Activated CD8-positive, alpha-beta T cell treated with anti-CD3 and anti-CD28 coated beads for 36 hours (primary cell): ENCODE results near the gene TNKS1BP1. TPM values are rescaled to one million over a fixed set of nuclear protein-coding genes. Genes with fewer than 3 reads are reported as not detected.

ENCODE experiments used
- ATAC-seq: fragments of 200-7000 bp; cut with Tn5 transposase; one replicate; pipeline ENCODE4 v1.10.0; 2021; ENCODE audit warnings: mild to moderate bottlenecking, moderate library complexity
- CTCF ChIA-PET: fragments of 350-600 bp; sonication (Branson Sonifier 250); formaldehyde crosslinking; loops from one replicate; lab custom pipeline; 2021; ENCODE audit warnings: antibody characterized with exemption; lab: Charles Lee
- POLR2A ChIA-PET: fragments of 350-600 bp; sonication (Branson Sonifier 250); formaldehyde crosslinking; loops from one replicate; lab custom pipeline; 2021; ENCODE audit warnings: antibody characterized with exemption; lab: Charles Lee
- DNase-seq: peaks from one replicate; pipeline ENCODE4 v3.0.0-alpha.2; 2020
- H3K27ac Mint-ChIP-seq: one replicate; pipeline ENCODE4 v1.8.0; 2021; ENCODE audit warnings: mild to moderate bottlenecking, mixed read lengths
- H3K27me3 Mint-ChIP-seq: one replicate; pipeline ENCODE4 v1.8.0; 2021; ENCODE audit warnings: mixed read lengths
- H3K36me3 Mint-ChIP-seq: one replicate; pipeline ENCODE4 v1.8.0; 2021; ENCODE audit warnings: low read depth, mixed read lengths
- H3K4me1 Mint-ChIP-seq: one replicate; pipeline ENCODE4 v1.8.0; 2021; ENCODE audit warnings: low read depth, mixed read lengths
- H3K4me3 Mint-ChIP-seq: one replicate; pipeline ENCODE4 v1.8.0; 2021; ENCODE audit warnings: mild to moderate bottlenecking, moderate library complexity, mixed read lengths
- H3K9me3 Mint-ChIP-seq: one replicate; pipeline ENCODE4 v1.8.0; 2021; ENCODE audit warnings: mixed read lengths
- intact Hi-C: fragments of 100-400 bp; cut with micrococcal nuclease; formaldehyde crosslinking; loops from one replicate; pipeline ENCODE4 v1.10.0; 2022
- total RNA-seq, 2 experiments: library from RNA; stranded (reverse); gene quantifications; one replicate each; pipeline ENCODE4 v1.2.3, GENCODE V29; 2021
- TF ChIP-seq, protein P1 (sequence below): fragments of 200-600 bp; IDR thresholded peaks from one replicate; pipeline ENCODE4 v1.8.0; 2022; ENCODE audit warnings: antibody characterized with exemption, mild to moderate bottlenecking

Gene TNKS1BP1
- total RNA-seq, 2 experiments from 2014 or later = 18.4 to 23.2 TPM

DNA sequence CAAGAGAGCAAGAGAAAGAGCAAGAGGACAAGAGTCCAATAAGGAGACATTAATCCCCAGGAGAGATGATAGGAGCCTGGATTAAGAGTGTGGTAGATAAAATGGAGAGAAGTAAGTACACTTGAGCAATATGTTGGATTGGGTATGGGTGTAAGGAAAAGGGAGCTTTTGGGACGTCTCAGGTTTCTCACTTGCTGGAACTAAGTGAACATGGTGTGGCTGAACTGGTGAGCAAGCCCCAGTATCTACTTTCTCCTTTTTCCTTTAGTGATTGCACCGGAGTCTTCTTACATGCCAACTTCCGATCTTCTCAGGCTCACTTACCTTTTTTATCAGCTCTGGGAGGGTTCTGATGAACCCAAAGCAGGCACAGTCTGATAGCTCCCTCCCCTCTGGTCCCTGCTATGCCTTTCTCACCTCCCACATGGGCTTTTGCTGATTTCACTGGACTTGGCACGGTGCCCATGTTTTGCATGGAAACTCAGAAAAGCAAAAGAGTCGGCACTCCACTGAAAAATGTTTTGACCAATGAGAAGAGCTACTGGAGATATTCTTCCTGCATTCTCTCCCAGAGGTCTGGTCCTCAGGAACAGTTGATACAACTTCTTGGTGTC lies 73.2 kb downstream of the TNKS1BP1 start:
- no peaks in the 10 kb centered on the region for H3K4me1 Mint-ChIP-seq
- peaks cover 3% of the 10 kb centered on the region for H3K9me3 Mint-ChIP-seq
- ATAC-seq (no peak), DNase-seq (no peak)
- H3K36me3 Mint-ChIP-seq = no peaks in the 10 kb centered on the region
- H3K27me3 Mint-ChIP-seq = peaks cover 32% of the 10 kb centered on the region
- POLR2A ChIA-PET = no interaction called here
- CTCF ChIA-PET = interaction anchor here (1.2 to 4.0 kb wide), 5 partner anchors 12 to 410 kb away, joined by 3 to 39 read pairs (median 12); no protein-coding TSS in a partner anchor
- intact Hi-C loops = no loop called here
- TF ChIP-seq, protein P1, sequence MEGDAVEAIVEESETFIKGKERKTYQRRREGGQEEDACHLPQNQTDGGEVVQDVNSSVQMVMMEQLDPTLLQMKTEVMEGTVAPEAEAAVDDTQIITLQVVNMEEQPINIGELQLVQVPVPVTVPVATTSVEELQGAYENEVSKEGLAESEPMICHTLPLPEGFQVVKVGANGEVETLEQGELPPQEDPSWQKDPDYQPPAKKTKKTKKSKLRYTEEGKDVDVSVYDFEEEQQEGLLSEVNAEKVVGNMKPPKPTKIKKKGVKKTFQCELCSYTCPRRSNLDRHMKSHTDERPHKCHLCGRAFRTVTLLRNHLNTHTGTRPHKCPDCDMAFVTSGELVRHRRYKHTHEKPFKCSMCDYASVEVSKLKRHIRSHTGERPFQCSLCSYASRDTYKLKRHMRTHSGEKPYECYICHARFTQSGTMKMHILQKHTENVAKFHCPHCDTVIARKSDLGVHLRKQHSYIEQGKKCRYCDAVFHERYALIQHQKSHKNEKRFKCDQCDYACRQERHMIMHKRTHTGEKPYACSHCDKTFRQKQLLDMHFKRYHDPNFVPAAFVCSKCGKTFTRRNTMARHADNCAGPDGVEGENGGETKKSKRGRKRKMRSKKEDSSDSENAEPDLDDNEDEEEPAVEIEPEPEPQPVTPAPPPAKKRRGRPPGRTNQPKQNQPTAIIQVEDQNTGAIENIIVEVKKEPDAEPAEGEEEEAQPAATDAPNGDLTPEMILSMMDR = no peak
- H3K4me3 Mint-ChIP-seq = no peak overlapping the region
- no peak overlapping the region for H3K27ac Mint-ChIP-seq

DNA sequence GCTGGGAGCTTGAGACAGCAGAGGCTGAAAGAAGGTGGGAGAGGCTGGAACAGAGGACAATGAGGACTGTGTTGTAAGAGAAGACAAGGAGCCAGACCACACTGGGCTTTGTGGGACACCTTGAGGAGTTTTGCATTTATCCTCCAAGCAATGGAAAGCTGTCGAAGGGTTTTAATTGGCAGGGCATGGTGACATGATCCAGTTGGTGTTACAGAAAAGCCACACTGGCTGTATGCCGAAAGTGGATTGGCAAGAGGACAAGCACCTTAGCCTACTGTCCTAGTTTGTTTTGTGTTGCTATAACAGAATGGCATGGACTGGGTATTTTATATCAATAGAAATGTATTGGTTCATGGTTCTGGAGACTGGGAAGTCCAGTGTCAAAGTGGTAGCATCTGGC lies 73.7 kb downstream of the TNKS1BP1 start:
- TF ChIP-seq, protein P1 = no peak
- intact Hi-C loops = no loop called here
- ATAC-seq = no peak
- H3K27ac Mint-ChIP-seq = no peak overlapping the region
- no peaks in the 10 kb centered on the region for H3K4me1 Mint-ChIP-seq
- no peak for DNase-seq
- CTCF ChIA-PET = interaction anchor here (1.1 to 4.0 kb wide), 11 partner anchors 12 to 409 kb away, joined by 3 to 73 read pairs (median 10); no protein-coding TSS in a partner anchor
- no peaks in the 10 kb centered on the region for H3K36me3 Mint-ChIP-seq
- POLR2A ChIA-PET = no interaction called here
- H3K9me3 Mint-ChIP-seq = peaks cover 3% of the 10 kb centered on the region
- peaks cover 31% of the 10 kb centered on the region for H3K27me3 Mint-ChIP-seq
- H3K4me3 Mint-ChIP-seq = no peak overlapping the region

Other genes with a start within 250 kb of the TNKS1BP1 start
- gene LRRC55, start 143.0 kb downstream of the TNKS1BP1 start, total RNA-seq = not detected
- not detected for gene APLNR, start 87.7 kb downstream of the TNKS1BP1 start, total RNA-seq
- gene SSRP1, start 10.9 kb upstream of the TNKS1BP1 start, total RNA-seq = 100 to 1,000 TPM; 284 to 290 TPM
- not detected for gene P2RX3, start 13.4 kb upstream of the TNKS1BP1 start, total RNA-seq
- not detected for gene PRG3, start 56.2 kb upstream of the TNKS1BP1 start, total RNA-seq
- 1 to 10 TPM in 1 of 2 experiments, under 1 TPM in 1; 0.43 to 2.3 TPM for gene PRG2, start 65.7 kb upstream of the TNKS1BP1 start, total RNA-seq
- gene SLC43A3, start 102.2 kb upstream of the TNKS1BP1 start, total RNA-seq = 100 to 1,000 TPM; 294 to 300 TPM
- under 1 TPM; 0.23 to 0.27 TPM for gene RTN4RL2, start 135.6 kb upstream of the TNKS1BP1 start, total RNA-seq
- 10 to 100 TPM; 32.1 to 34.0 TPM for gene SLC43A1, start 190.8 kb upstream of the TNKS1BP1 start, total RNA-seq
- gene TIMM10, start 205.8 kb upstream of the TNKS1BP1 start, total RNA-seq = 10 to 100 TPM; 75.2 to 84.2 TPM
- gene SMTNL1, start 212.6 kb upstream of the TNKS1BP1 start, total RNA-seq = not detected
- 100 to 1,000 TPM; 148 to 159 TPM for gene UBE2L6, start 242.7 kb upstream of the TNKS1BP1 start, total RNA-seq